Testis (tissue), 3 donors: ENCODE measurements around the gene RHOH. TPM values are rescaled to one million over a fixed set of nuclear protein-coding genes. Genes with fewer than 3 reads are reported as not detected.

Experiments
- DNase-seq: peaks from one replicate; pipeline ENCODE4 v3.0.0-alpha.2; 2019
- H3K27ac ChIP-seq, 2 donors: fragments of 200-600 bp; sonication (generic); one replicate each; pipeline ENCODE4 v1.5.1; 2019
- H3K27me3 ChIP-seq: fragments of 200-600 bp; sonication (generic); one replicate; pipeline ENCODE4 v1.5.1; 2019
- H3K36me3 ChIP-seq: fragments of 200-600 bp; sonication (generic); one replicate; pipeline ENCODE4 v1.5.1; 2017; ENCODE audit warnings: low read depth; ENCODE audit errors: missing control alignments
- H3K4me1 ChIP-seq: fragments of 200-600 bp; sonication (generic); one replicate; pipeline ENCODE4 v1.5.1; 2019
- H3K4me3 ChIP-seq, 2 donors: fragments of 200-600 bp; sonication (generic); one replicate each; pipeline ENCODE4 v1.5.1; 2017 to 2019
- H3K9me3 ChIP-seq: fragments of 200-600 bp; sonication (generic); one replicate; pipeline ENCODE4 v1.5.1; 2017
- CTCF ChIP-seq, 3 experiments: fragments of 450-650 bp in 2 of 3; fragments of 200-600 bp in 1 of 3; sonication (generic) in 1 of 3; IDR thresholded peaks; one replicate each; pipeline ENCODE4 v1.5.1; 2016 to 2019; ENCODE audit warnings: antibody characterized with exemption in 3 of 3, mild to moderate bottlenecking in 2 of 3, moderate library complexity in 1 of 3
- POLR2A ChIP-seq: fragments of 450-650 bp; IDR thresholded peaks from one replicate; pipeline ENCODE4 v1.6.1; 2017; ENCODE audit warnings: antibody characterized with exemption, mild to moderate bottlenecking, moderate library complexity
- WGBS, 2 donors: methylation state at CpG; one replicate each; pipeline ENCODE4 v1.1.5; 2018; 5-methylcytosine and 5-hydroxymethylcytosine counted together
- intact Hi-C: fragments of 100-400 bp; cut with DNase I; formaldehyde crosslinking; loops from one replicate; pipeline ENCODE4 v1.15.1; 2023; ENCODE audit warnings: low total_unique reads
- polyA plus RNA-seq: library from polyadenylated mRNA; stranded (reverse); fragments of 350-450 nt; fragmentation: Illumina TruSeq; extraction: RNeasy Lipid Tissue Mini Kit (QIAGEN cat#74804); gene quantifications from one replicate; pipeline ENCODE4 v1.2.3, GENCODE V29; 2014; ENCODE audit warnings: low read depth, low replicate concordance; ENCODE audit not compliant: insufficient read depth
- total RNA-seq, 2 donors: library from RNA; depleted of rRNA; stranded (reverse); fragments of >200 nt; gene quantifications; one replicate each; pipeline ENCODE4 v1.2.3, GENCODE V29; 2016

RHOH gene
- total and polyA plus RNA-seq, 3 donors from 2014 or later, result 0.39 to 2.5 (median 1.2) TPM

- no peak for TF ChIP-seq CTCF (IDR thresholded peaks at IDR 0.05)
- TF ChIP-seq POLR2A, result no peak
- WGBS, 2 donors, result 87 to 95% methylated on average over 4 of the region's 4 CpGs
Observed at GRCh38 chr4:40240040-40240653, 43.3 kb downstream of the RHOH start.

GRCh38 chr4:40241026-40241425 lies 44.2 kb downstream of the RHOH start:
- 67 to 73% methylated on average over 4 of the region's 4 CpGs for WGBS, 2 donors
- Histone ChIP-seq H3K27ac (no peak overlapping the region), H3K27me3 (no peaks in the 10 kb centered on the region), H3K9me3 (no peaks in the 10 kb centered on the region), H3K4me1 (no peaks in the 10 kb centered on the region), H3K36me3 (no peaks in the 10 kb centered on the region), H3K4me3 (no peak overlapping the region)
- no peak for DNase-seq
- intact Hi-C loops, result no loop called here
- TF ChIP-seq POLR2A, result no peak
- TF ChIP-seq CTCF (IDR thresholded peaks at IDR 0.05), result no peak

More at GRCh38 chr4:40240040-40240653, 43.3 kb downstream of the RHOH start:
- Histone ChIP-seq H3K36me3 (no peaks in the 10 kb centered on the region), H3K27ac (no peak overlapping the region), H3K4me3 (no peak overlapping the region), H3K27me3 (no peaks in the 10 kb centered on the region), H3K9me3 (no peaks in the 10 kb centered on the region), H3K4me1 (no peaks in the 10 kb centered on the region)
- intact Hi-C loops, result no loop called here
- DNase-seq, result no peak

DNA sequence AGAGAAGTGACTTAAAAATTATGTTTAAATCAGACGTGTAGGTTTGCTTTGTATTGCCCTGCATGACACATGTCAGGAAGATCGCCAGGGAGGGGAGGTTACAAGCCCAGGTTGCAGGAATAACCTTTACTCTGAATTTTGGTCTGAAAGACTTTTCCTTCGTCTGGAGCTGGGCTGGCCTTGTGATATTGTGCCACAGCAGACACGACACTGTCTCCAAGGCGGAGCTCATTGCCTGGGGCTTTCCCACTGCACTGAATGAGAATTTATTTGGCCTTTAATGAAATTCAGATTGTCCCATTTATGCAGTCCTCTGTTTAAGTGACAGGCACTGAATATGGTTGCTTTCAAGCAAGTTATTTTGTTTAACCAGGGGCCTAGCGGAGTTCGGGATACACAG lies 45.1 kb downstream of the RHOH start:
- TF ChIP-seq POLR2A (no peak), CTCF (IDR thresholded peaks at IDR 0.05) (no peak)
- Histone ChIP-seq H3K27me3 (no peaks in the 10 kb centered on the region), H3K27ac (no peak overlapping the region), H3K4me3 (no peak overlapping the region), H3K36me3 (no peaks in the 10 kb centered on the region), H3K9me3 (no peaks in the 10 kb centered on the region), H3K4me1 (no peaks in the 10 kb centered on the region)
- no peak for DNase-seq
- intact Hi-C loops, result no loop called here
- 79 to 88% methylated on average over 7 of the region's 7 CpGs for WGBS, 2 donors

DNA sequence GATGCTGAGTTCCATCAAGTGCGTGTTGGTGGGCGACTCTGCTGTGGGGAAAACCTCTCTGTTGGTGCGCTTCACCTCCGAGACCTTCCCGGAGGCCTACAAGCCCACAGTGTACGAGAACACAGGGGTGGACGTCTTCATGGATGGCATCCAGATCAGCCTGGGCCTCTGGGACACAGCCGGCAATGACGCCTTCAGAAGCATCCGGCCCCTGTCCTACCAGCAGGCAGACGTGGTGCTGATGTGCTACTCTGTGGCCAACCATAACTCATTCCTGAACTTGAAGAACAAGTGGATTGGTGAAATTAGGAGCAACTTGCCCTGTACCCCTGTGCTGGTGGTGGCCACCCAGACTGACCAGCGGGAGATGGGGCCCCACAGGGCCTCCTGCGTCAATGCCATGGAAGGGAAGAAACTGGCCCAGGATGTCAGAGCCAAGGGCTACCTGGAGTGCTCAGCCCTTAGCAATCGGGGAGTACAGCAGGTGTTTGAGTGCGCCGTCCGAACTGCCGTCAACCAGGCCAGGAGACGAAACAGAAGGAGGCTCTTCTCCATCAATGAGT lies 46.6 kb downstream of the RHOH start:
- H3K4me1 ChIP-seq, result no peaks in the 10 kb centered on the region
- DNase-seq, result no peak
- intact Hi-C loops, result no loop called here
- no peak overlapping the region for H3K27ac ChIP-seq
- no peak overlapping the region for H3K4me3 ChIP-seq
- no peaks in the 10 kb centered on the region for H3K36me3 ChIP-seq
- H3K9me3 ChIP-seq, result no peaks in the 10 kb centered on the region
- no peak for TF ChIP-seq POLR2A
- TF ChIP-seq CTCF (IDR thresholded peaks at IDR 0.05), result no peak
- no peaks in the 10 kb centered on the region for H3K27me3 ChIP-seq
- 96% methylated on average over 6 to 19 of the region's 19 CpGs for WGBS, 2 donors

DNA sequence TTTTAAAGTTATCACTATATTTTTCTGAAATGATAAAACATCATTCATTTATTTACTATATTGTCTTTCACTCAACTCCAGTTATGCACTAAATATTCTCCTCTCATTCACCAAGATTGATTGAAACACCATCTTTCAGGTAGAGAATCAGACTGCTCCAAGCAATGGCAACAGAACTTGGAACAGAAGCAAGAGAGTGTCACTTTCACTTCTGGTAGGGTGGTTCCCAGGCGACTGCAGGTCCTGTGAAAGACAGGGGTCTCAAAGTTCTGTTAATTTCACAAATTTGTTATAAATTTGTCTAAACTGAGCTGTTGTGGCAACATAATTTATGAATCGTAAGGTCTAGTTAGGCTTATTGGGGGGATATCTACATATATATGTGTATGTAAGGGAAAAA lies 47.8 kb downstream of the RHOH start:
- no peak for DNase-seq
- Histone ChIP-seq H3K9me3 (no peaks in the 10 kb centered on the region), H3K36me3 (no peaks in the 10 kb centered on the region), H3K4me1 (no peaks in the 10 kb centered on the region), H3K27ac (no peak overlapping the region), H3K4me3 (no peak overlapping the region), H3K27me3 (no peaks in the 10 kb centered on the region)
- intact Hi-C loops, result no loop called here
- WGBS, 2 donors, result 73 to 89% methylated on average over 2 of the region's 2 CpGs
- TF ChIP-seq POLR2A (no peak), CTCF (IDR thresholded peaks at IDR 0.05) (no peak)
